ENCODE measurements around the gene MCTP2. TPM values are rescaled to one million over a fixed set of nuclear protein-coding genes. Genes with fewer than 3 reads are reported as not detected.

The MCTP2 gene
- total RNA-seq, 4 donors from 2014 or later = 12.0 to 18.3 (median 15.2) TPM

DNA sequence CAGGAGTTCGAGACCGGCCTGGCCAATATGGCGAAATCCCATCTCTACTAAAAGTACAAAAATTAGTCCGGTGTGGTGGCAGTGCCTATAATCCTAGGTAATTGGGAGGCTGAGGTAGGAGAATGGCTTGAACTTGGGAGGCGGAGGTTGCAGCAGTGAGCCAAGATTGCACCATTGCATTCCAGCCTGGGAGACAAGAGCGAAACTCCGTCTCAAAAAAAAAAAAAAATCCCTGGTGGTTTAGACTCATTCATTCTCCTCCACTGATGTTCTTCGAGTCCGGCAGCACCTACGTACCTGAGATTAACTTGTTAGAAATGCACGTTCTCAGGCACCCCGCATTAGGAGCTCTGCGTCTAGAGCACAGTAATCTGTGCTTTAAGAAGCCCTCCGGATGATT is 3.7 kb downstream of the MCTP2 start:
- Histone ChIP-seq H3K27me3 (no peaks in the 10 kb centered on the region), H3K27ac (no peak overlapping the region), H3K4me1 (peaks cover 0 to 26% (median 2%) of the 10 kb centered on the region in 4 donors), H3K36me3 (no peaks in the 10 kb centered on the region), H3K9me3 (no peaks in the 10 kb centered on the region), H3K4me3 (no peak overlapping the region)
- WGBS, 2 donors = 94 to 96% methylated on average over 14 of the region's 14 CpGs
- TF ChIP-seq, protein P1, sequence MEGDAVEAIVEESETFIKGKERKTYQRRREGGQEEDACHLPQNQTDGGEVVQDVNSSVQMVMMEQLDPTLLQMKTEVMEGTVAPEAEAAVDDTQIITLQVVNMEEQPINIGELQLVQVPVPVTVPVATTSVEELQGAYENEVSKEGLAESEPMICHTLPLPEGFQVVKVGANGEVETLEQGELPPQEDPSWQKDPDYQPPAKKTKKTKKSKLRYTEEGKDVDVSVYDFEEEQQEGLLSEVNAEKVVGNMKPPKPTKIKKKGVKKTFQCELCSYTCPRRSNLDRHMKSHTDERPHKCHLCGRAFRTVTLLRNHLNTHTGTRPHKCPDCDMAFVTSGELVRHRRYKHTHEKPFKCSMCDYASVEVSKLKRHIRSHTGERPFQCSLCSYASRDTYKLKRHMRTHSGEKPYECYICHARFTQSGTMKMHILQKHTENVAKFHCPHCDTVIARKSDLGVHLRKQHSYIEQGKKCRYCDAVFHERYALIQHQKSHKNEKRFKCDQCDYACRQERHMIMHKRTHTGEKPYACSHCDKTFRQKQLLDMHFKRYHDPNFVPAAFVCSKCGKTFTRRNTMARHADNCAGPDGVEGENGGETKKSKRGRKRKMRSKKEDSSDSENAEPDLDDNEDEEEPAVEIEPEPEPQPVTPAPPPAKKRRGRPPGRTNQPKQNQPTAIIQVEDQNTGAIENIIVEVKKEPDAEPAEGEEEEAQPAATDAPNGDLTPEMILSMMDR (IDR thresholded peaks at IDR 0.05) = no peak
- TF ChIP-seq POLR2A (IDR thresholded peaks at IDR 0.05) (no peak), EP300 (IDR thresholded peaks at IDR 0.05) (no peak)
- no peak for DNase-seq (ENCODE audit: low spot score in 2 of 2)

GRCh38 chr15:94235646-94236045 is 4.3 kb downstream of the MCTP2 start:
- no peaks in the 10 kb centered on the region for H3K27me3 ChIP-seq
- no peaks in the 10 kb centered on the region for H3K36me3 ChIP-seq
- no peak overlapping the region for H3K4me3 ChIP-seq
- H3K9me3 ChIP-seq = no peaks in the 10 kb centered on the region
- DNase-seq (ENCODE audit: low spot score in 2 of 2) = no peak
- peaks cover 0 to 22% (median 0%) of the 10 kb centered on the region in 4 donors for H3K4me1 ChIP-seq
- H3K27ac ChIP-seq = no peak overlapping the region
- WGBS, 2 donors = 85 to 92% methylated on average over 6 of the region's 6 CpGs
- TF ChIP-seq, protein P1 (IDR thresholded peaks at IDR 0.05) = no peak
- no peak for TF ChIP-seq POLR2A (IDR thresholded peaks at IDR 0.05)
- no peak for TF ChIP-seq EP300 (IDR thresholded peaks at IDR 0.05)

DNA sequence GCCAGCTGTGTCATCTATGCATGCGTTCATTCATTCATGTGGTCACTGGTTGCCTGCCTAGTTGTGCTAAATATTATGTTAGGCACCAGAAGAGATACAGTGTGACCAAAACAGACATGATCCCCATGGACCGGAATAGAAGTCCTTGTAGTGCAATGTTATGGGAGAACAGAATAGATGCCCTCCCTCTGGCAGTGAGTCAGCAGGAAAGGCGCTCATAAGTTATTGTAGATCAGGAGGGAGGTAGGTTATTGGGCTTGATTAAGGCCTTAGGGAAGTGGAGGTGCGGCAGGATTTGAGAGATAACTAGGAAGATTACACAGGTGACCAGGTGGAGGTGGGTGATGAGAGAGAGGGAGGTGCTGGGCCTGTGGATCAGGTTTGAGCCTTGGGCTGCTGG is 5.2 kb downstream of the MCTP2 start:
- Histone ChIP-seq H3K27ac (no peak overlapping the region), H3K9me3 (no peaks in the 10 kb centered on the region), H3K36me3 (no peaks in the 10 kb centered on the region), H3K4me3 (no peak overlapping the region), H3K4me1 (peaks cover 0 to 12% (median 0%) of the 10 kb centered on the region in 4 donors), H3K27me3 (no peaks in the 10 kb centered on the region)
- WGBS, 2 donors = 84 to 91% methylated on average over 4 of the region's 4 CpGs
- DNase-seq (ENCODE audit: low spot score in 2 of 2) = no peak
- no peak for TF ChIP-seq EP300 (IDR thresholded peaks at IDR 0.05)
- TF ChIP-seq POLR2A (IDR thresholded peaks at IDR 0.05) = no peak
- TF ChIP-seq, protein P1 (IDR thresholded peaks at IDR 0.05) = no peak

- WGBS, 2 donors = 85 to 87% methylated on average over 8 of the region's 8 CpGs
- no peaks in the 10 kb centered on the region for H3K4me1 ChIP-seq
- no peaks in the 10 kb centered on the region for H3K9me3 ChIP-seq
- TF ChIP-seq POLR2A (IDR thresholded peaks at IDR 0.05) = no peak
- TF ChIP-seq, protein P1 (IDR thresholded peaks at IDR 0.05) = no peak
- no peak for TF ChIP-seq EP300 (IDR thresholded peaks at IDR 0.05)
- H3K27ac ChIP-seq = no peak overlapping the region
- H3K4me3 ChIP-seq = no peak overlapping the region
- no peaks in the 10 kb centered on the region for H3K27me3 ChIP-seq
- no peaks in the 10 kb centered on the region for H3K36me3 ChIP-seq
- DNase-seq (ENCODE audit: low spot score in 2 of 2) = no peak
Measured at GRCh38 chr15:94237903-94238302, 6.5 kb downstream of the MCTP2 start.

DNA sequence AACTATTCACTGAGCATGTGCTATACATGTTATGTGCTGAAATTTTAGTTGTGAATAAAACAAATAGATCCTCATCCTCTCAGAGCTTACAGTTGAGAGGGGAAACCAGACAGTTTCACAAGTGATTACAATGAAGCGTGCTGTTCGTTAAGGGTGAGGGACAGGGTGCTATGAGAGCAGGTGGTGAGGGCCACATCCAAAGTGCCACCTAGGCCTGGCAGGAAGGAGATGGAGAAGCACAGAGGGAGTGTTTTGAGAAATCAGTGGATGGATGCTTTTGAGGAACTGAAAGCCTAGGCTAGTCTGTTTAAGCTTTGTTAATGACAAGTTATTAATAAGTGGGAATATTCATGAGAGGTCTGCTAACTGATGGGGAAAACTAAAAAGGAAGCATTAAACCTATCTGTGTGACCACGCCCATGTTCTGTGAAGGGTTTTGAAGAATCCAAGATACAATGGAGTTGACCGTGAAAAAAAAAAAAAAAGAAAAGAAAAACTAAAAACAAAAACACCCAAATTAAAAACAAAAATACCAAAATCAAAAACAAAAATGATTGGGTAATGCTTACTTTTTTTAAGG is 7.3 kb downstream of the MCTP2 start:
- Histone ChIP-seq H3K27me3 (no peaks in the 10 kb centered on the region), H3K4me1 (no peaks in the 10 kb centered on the region), H3K27ac (no peak overlapping the region), H3K36me3 (no peaks in the 10 kb centered on the region), H3K9me3 (no peaks in the 10 kb centered on the region), H3K4me3 (no peak overlapping the region)
- no peak for DNase-seq (ENCODE audit: low spot score in 2 of 2)
- TF ChIP-seq POLR2A (IDR thresholded peaks at IDR 0.05) (no peak), EP300 (IDR thresholded peaks at IDR 0.05) (no peak)
- TF ChIP-seq, protein P1 (IDR thresholded peaks at IDR 0.05) = no peak
- 70 to 71% methylated on average over 4 of the region's 4 CpGs for WGBS, 2 donors
